Upper lobe of left lung (tissue), 4 donors: Measurements from ENCODE around the gene BAG5.

Experiments
- EP300 ChIP-seq, 4 donors: sonication (generic); formaldehyde crosslinking; IDR thresholded peaks; one replicate each; pipeline ENCODE4 v1.5.1; 2017; ENCODE audit warnings: antibody characterized with exemption in 4 of 4, control low read depth in 2 of 4
- POLR2A ChIP-seq, 4 donors: fragments of 450-650 bp; IDR thresholded peaks; one replicate each; pipeline ENCODE4 v1.5.1; 2016 to 2017; ENCODE audit warnings: antibody characterized with exemption in 4 of 4, mild to moderate bottlenecking in 2 of 4
- POLR2AphosphoS5 ChIP-seq, 2 donors: sonication (generic); formaldehyde crosslinking; IDR thresholded peaks; one replicate each; pipeline ENCODE4 v1.5.1; 2017; ENCODE audit warnings: antibody characterized with exemption in 2 of 2
- TF ChIP-seq, protein P1 (sequence below), 6 experiments: fragments of 450-650 bp in 4 of 6; fragments of 200-600 bp in 2 of 6; sonication (generic) in 2 of 6; IDR thresholded peaks; one replicate each; pipeline ENCODE4 v1.5.1; 2016 to 2019; ENCODE audit warnings: antibody characterized with exemption in 6 of 6

DNA sequence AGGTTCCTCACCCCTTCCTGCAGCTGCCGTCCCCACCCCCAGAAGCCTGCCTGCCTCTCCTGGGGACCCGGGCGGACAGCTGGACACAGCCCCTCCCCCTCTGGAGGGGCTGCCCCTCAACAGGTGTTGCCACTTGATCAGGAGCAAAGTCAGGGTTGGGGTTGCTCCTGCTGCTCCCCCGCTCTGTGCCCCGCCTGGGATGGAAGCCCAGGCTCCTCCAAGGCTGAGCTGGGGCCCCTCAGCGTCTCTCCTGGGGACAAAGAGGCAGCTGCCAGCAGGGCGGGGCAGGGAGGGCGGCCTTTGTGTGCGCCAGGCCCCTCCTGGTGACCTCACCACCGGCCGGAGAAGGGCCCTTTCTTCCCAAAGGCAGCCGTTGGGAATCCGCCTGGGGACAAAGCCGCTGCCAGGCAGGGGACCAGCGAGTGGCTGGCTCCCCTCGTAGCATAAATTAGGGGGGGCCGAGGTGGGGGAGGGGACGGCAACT, 19.8 kb downstream of the BAG5 start:
- TF ChIP-seq, protein P1, sequence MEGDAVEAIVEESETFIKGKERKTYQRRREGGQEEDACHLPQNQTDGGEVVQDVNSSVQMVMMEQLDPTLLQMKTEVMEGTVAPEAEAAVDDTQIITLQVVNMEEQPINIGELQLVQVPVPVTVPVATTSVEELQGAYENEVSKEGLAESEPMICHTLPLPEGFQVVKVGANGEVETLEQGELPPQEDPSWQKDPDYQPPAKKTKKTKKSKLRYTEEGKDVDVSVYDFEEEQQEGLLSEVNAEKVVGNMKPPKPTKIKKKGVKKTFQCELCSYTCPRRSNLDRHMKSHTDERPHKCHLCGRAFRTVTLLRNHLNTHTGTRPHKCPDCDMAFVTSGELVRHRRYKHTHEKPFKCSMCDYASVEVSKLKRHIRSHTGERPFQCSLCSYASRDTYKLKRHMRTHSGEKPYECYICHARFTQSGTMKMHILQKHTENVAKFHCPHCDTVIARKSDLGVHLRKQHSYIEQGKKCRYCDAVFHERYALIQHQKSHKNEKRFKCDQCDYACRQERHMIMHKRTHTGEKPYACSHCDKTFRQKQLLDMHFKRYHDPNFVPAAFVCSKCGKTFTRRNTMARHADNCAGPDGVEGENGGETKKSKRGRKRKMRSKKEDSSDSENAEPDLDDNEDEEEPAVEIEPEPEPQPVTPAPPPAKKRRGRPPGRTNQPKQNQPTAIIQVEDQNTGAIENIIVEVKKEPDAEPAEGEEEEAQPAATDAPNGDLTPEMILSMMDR (IDR thresholded peaks at IDR 0.05): no peak
- TF ChIP-seq EP300 (IDR thresholded peaks at IDR 0.05) (no peak), POLR2A (IDR thresholded peaks at IDR 0.05) (no peak), POLR2AphosphoS5 (IDR thresholded peaks at IDR 0.05) (no peak)
